HepG2 (cell line): Measurements from ENCODE around the gene BTRC.

ENCODE experiments used
- CBFB ChIP-seq: sonication (generic); formaldehyde crosslinking; IDR thresholded peaks from 2 replicates; pipeline ENCODE4 v1.4.0; 2020; ENCODE audit warnings: missing genetic modification reagents
- MAZ ChIP-seq, 2 experiments: sonication (generic) in 1 of 2; formaldehyde crosslinking in 1 of 2; IDR thresholded peaks; 2 replicates each; pipeline versions ENCODE4 v1.5.0 to v1.6.1; 2012 to 2020; ENCODE audit warnings: low read depth in 2 of 2, mild to moderate bottlenecking in 2 of 2, borderline replicate concordance in 1 of 2, improper control_type of control experiment in 1 of 2, low read length in 1 of 2, missing genetic modification reagents in 1 of 2, moderate library complexity in 1 of 2
- TCF7L2 ChIP-seq: IDR thresholded peaks from 2 replicates; pipeline ENCODE4 v1.6.1; 2011; ENCODE audit warnings: mild to moderate bottlenecking, low read depth, low read length, moderate library complexity
- TP53 ChIP-seq: sonication (generic); formaldehyde crosslinking; conservative IDR thresholded peaks from 2 replicates; pipeline ENCODE4 v1.4.0; 2020; ENCODE audit warnings: missing genetic modification reagents
- ZBTB21 ChIP-seq: sonication (generic); formaldehyde crosslinking; IDR thresholded peaks from 2 replicates; pipeline ENCODE4 v1.4.0; 2020; ENCODE audit warnings: missing genetic modification reagents

GRCh38 chr10:101561068-101561915 lies 207.3 kb downstream of the BTRC start:
- no peak for TF ChIP-seq ZBTB21 (CRISPR knock-in tag)
- no peak for TF ChIP-seq TCF7L2
- no peak for TF ChIP-seq CBFB
- TF ChIP-seq MAZ (IDR thresholded peaks at IDR 0.05; ENCODE audit: borderline replicate concordance, low read depth, low read length) = no peak
- no peak for TF ChIP-seq MAZ (CRISPR knock-in tag; IDR thresholded peaks at IDR 0.05; ENCODE audit: low read depth)
- no peak for TF ChIP-seq TP53 (CRISPR knock-in tag)
